ENCODE data around the gene CES2. TPM values are rescaled to one million over a fixed set of nuclear protein-coding genes. Genes with fewer than 3 reads are reported as not detected.
"Not testable (repeated sequence)": the region's sequence is repeated elsewhere in the genome, so short reads cannot be mapped to it uniquely, and the experiment has no call there.

The CES2 gene
- total RNA-seq, 1 donor, result 38.9 TPM

- DNase-seq (ENCODE audit: low read depth), result no peak
- no peak for TF ChIP-seq CTCF (IDR thresholded peaks at IDR 0.05; ENCODE audit: insufficient read depth, low read depth, low read length)
- H3K4me3 ChIP-seq (ENCODE audit: low read depth, low read length), result no peak overlapping the region
These were observed 8.2 kb downstream of the CES2 start for GRCh38 chr16:66943426-66944053.

GRCh38 chr16:66944054-66944441 is 8.7 kb downstream of the CES2 start:
- no peak for DNase-seq (ENCODE audit: low read depth)
- no peak for TF ChIP-seq CTCF (IDR thresholded peaks at IDR 0.05; ENCODE audit: insufficient read depth, low read depth, low read length)
- H3K4me3 ChIP-seq (ENCODE audit: low read depth, low read length), result no peak overlapping the region

DNA sequence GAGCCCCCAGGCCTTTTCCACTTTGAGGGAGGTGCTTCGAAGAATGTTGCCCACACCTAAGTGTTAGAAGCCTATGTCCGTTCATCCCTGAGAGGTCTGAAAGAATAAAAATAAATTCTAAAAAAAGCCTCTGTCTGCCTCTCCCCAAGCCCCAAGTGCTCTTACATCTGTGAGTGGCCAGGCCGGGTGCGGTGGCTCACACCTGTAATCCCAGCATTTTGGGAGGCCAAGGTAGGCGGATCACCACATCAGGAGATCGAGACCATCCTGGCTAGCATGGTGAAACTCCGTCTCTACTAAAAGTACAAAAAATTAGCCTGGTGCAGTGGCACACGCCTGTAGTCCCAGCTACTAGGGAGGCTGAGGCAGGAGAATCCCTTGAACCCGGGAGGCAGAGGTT is 9.7 kb downstream of the CES2 start:
- not testable (repeated sequence) for H3K4me3 ChIP-seq (ENCODE audit: low read depth, low read length); DNase-seq (ENCODE audit: low read depth)

GRCh38 chr16:66945939-66946338 is 10.6 kb downstream of the CES2 start:
- no peak for DNase-seq (ENCODE audit: low read depth)
- H3K4me3 ChIP-seq (ENCODE audit: low read depth, low read length), result no peak overlapping the region
- TF ChIP-seq CTCF (IDR thresholded peaks at IDR 0.05; ENCODE audit: insufficient read depth, low read depth, low read length), result no peak

GRCh38 chr16:66946541-66946940 is 11.2 kb downstream of the CES2 start:
- H3K4me3 ChIP-seq (ENCODE audit: low read depth, low read length), result no peak overlapping the region
- DNase-seq (ENCODE audit: low read depth), result no peak
- TF ChIP-seq CTCF (IDR thresholded peaks at IDR 0.05; ENCODE audit: insufficient read depth, low read depth, low read length), result no peak

DNA sequence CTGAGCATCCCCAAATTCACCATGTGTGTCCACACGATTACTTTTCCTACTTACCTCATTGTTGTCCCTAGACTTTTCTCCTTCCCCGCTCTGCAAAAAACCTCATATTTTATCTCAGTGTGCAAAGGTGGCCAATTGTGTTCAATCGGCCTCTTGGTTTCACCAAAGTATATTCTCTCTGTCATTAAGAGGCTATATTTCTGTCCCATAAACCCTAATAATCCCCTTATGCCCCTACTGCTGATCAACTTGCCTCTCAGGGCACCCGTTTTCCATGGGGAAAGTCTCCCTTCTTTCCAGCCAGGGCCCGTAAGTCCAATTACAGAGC is 11.6 kb downstream of the CES2 start:
- TF ChIP-seq CTCF (IDR thresholded peaks at IDR 0.05; ENCODE audit: insufficient read depth, low read depth, low read length), result no peak
- H3K4me3 ChIP-seq (ENCODE audit: low read depth, low read length), result no peak overlapping the region
- DNase-seq (ENCODE audit: low read depth), result no peak

- DNase-seq (ENCODE audit: low read depth), result peak; percentile 85
- H3K4me3 ChIP-seq (ENCODE audit: low read depth, low read length), result peak overlapping the region; percentile 56
- TF ChIP-seq CTCF (IDR thresholded peaks at IDR 0.05; ENCODE audit: insufficient read depth, low read depth, low read length), result peak; percentile 90
These were observed 12.2 kb downstream of the CES2 start for GRCh38 chr16:66947302-66948065.

Data from fibroblast of villous mesenchyme (primary cell).